Measurements from ENCODE around the gene NDRG4. TPM values are rescaled to one million over a fixed set of nuclear protein-coding genes. Genes with fewer than 3 reads are reported as not detected.

NDRG4 gene
- total RNA-seq, 1 experiment from 2014 or later = not detected

- TF ChIP-seq CTCF (IDR thresholded peaks at IDR 0.05; ENCODE audit: unreplicated experiment) = no peak
- no peaks in the 10 kb centered on the region for H3K4me1 Mint-ChIP-seq (ENCODE audit: insufficient read depth, unreplicated experiment)
- H3K36me3 Mint-ChIP-seq (ENCODE audit: insufficient read depth, unreplicated experiment) = no peaks in the 10 kb centered on the region
- CTCF ChIA-PET = interaction anchor here (0.7 to 2.5 kb wide), 4 partner anchors 10 to 707 kb away, joined by 4 to 16 read pairs (median 6); no protein-coding TSS in a partner anchor
- no TSS peak for BruUV-seq (replicated peaks)
- POLR2A ChIA-PET = no interaction called here
- no peaks in the 10 kb centered on the region for H3K9me3 Mint-ChIP-seq (ENCODE audit: unreplicated experiment)
- no peak overlapping the region for H3K4me3 Mint-ChIP-seq (ENCODE audit: unreplicated experiment)
- intact Hi-C loops (cut with micrococcal nuclease) = no loop called here
- no peak for DNase-seq (ENCODE audit: unreplicated experiment)
- peaks cover 29% of the 10 kb centered on the region for H3K27me3 Mint-ChIP-seq (ENCODE audit: insufficient read depth, unreplicated experiment)
- no peak overlapping the region for H3K27ac Mint-ChIP-seq (ENCODE audit: low read depth, unreplicated experiment)
Measured at GRCh38 chr16:58476791-58477190, 23.2 kb upstream of the NDRG4 start.

- H3K9me3 Mint-ChIP-seq (ENCODE audit: unreplicated experiment) = no peaks in the 10 kb centered on the region
- intact Hi-C loops (cut with micrococcal nuclease) = no loop called here
- no peaks in the 10 kb centered on the region for H3K36me3 Mint-ChIP-seq (ENCODE audit: insufficient read depth, unreplicated experiment)
- BruUV-seq (replicated peaks) = no TSS peak
- ChIA-PET POLR2A (no interaction called here), CTCF (interaction anchor here (0.6 to 2.5 kb wide), 3 partner anchors 9 to 1889 kb away, joined by 3 to 16 read pairs (median 5); no protein-coding TSS in a partner anchor)
- TF ChIP-seq CTCF (IDR thresholded peaks at IDR 0.05; ENCODE audit: unreplicated experiment) = no peak
- no peak for DNase-seq (ENCODE audit: unreplicated experiment)
- no peaks in the 10 kb centered on the region for H3K4me1 Mint-ChIP-seq (ENCODE audit: insufficient read depth, unreplicated experiment)
- H3K27ac Mint-ChIP-seq (ENCODE audit: low read depth, unreplicated experiment) = no peak overlapping the region
- no peak overlapping the region for H3K4me3 Mint-ChIP-seq (ENCODE audit: unreplicated experiment)
- H3K27me3 Mint-ChIP-seq (ENCODE audit: insufficient read depth, unreplicated experiment) = peaks cover 19% of the 10 kb centered on the region
Measured at GRCh38 chr16:58478427-58478826, 21.5 kb upstream of the NDRG4 start.

GRCh38 chr16:58481226-58481869, 18.6 kb upstream of the NDRG4 start:
- Mint-ChIP-seq H3K36me3 (ENCODE audit: insufficient read depth, unreplicated experiment) (no peaks in the 10 kb centered on the region), H3K27me3 (ENCODE audit: insufficient read depth, unreplicated experiment) (peaks cover 17% of the 10 kb centered on the region), H3K9me3 (ENCODE audit: unreplicated experiment) (no peaks in the 10 kb centered on the region), H3K4me3 (ENCODE audit: unreplicated experiment) (no peak overlapping the region), H3K4me1 (ENCODE audit: insufficient read depth, unreplicated experiment) (no peaks in the 10 kb centered on the region), H3K27ac (ENCODE audit: low read depth, unreplicated experiment) (no peak overlapping the region)
- ChIA-PET CTCF (interaction anchor here (0.9 to 1.2 kb wide), 2 partner anchors 12 to 144 kb away, joined by 3 to 4 read pairs; no protein-coding TSS in a partner anchor), POLR2A (interaction anchor here (0.7 kb wide), 2 partner anchors 64 to 134 kb away, joined by 3 to 4 read pairs; no protein-coding TSS in a partner anchor)
- TF ChIP-seq CTCF (IDR thresholded peaks at IDR 0.05; ENCODE audit: unreplicated experiment) = no peak
- intact Hi-C loops (cut with micrococcal nuclease) = no loop called here
- no TSS peak for BruUV-seq (replicated peaks)
- no peak for DNase-seq (ENCODE audit: unreplicated experiment)

- TF ChIP-seq CTCF (IDR thresholded peaks at IDR 0.05; ENCODE audit: unreplicated experiment) = no peak
- no TSS peak for BruUV-seq (replicated peaks)
- CTCF ChIA-PET = no interaction called here
- Mint-ChIP-seq H3K9me3 (ENCODE audit: unreplicated experiment) (no peaks in the 10 kb centered on the region), H3K27me3 (ENCODE audit: insufficient read depth, unreplicated experiment) (peaks cover 17% of the 10 kb centered on the region), H3K36me3 (ENCODE audit: insufficient read depth, unreplicated experiment) (no peaks in the 10 kb centered on the region), H3K4me1 (ENCODE audit: insufficient read depth, unreplicated experiment) (no peaks in the 10 kb centered on the region), H3K4me3 (ENCODE audit: unreplicated experiment) (no peak overlapping the region), H3K27ac (ENCODE audit: low read depth, unreplicated experiment) (no peak overlapping the region)
- no peak for DNase-seq (ENCODE audit: unreplicated experiment)
- intact Hi-C loops (cut with micrococcal nuclease) = no loop called here
- POLR2A ChIA-PET = no interaction called here
Measured at GRCh38 chr16:58481931-58482330, 18.0 kb upstream of the NDRG4 start.

Measured in MCF 10A (cell line).